ENCODE data around the gene MRPS22.

Gene MRPS22

GRCh38 chr3:139306078-139306477, 37.7 kb upstream of the MRPS22 start:
- H3K4me3 ChIP-seq, result no peak overlapping the region
- no peaks in the 10 kb centered on the region for H3K27me3 ChIP-seq (ENCODE audit: low read depth)
- in situ Hi-C loops (cut with MboI; ENCODE audit: low sequenced_read_pairs), result no loop called here
- H3K9me3 ChIP-seq, result no peaks in the 10 kb centered on the region
- no peak for DNase-seq (ENCODE audit: low spot score in 2 of 2)
- H3K4me1 ChIP-seq, result no peaks in the 10 kb centered on the region
- no peaks in the 10 kb centered on the region for H3K36me3 ChIP-seq (replicated peaks)

DNA sequence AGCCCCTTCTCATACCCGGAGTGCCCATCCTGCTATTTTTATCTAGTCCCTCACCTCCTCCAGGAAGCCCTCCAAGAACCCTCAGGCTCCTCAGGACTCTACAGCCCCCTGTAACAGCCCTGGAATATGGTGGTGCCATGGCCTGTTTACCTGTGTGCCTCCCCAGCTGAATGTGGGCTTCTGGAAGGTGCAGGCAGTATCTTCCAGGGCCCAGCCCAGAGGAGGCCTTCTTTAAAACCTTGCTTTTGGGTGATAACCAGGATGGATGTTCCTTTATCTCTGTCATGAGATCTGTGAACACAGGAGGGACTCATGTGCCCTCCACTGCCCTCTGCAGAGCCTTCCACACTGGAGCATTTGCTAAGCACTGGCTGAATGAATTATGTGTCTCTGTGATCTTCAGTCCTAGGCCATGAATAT, 36.7 kb upstream of the MRPS22 start:
- no peaks in the 10 kb centered on the region for H3K36me3 ChIP-seq (replicated peaks)
- H3K4me1 ChIP-seq, result no peaks in the 10 kb centered on the region
- H3K4me3 ChIP-seq, result no peak overlapping the region
- no peaks in the 10 kb centered on the region for H3K9me3 ChIP-seq
- in situ Hi-C loops (cut with MboI; ENCODE audit: low sequenced_read_pairs), result no loop called here
- DNase-seq (ENCODE audit: low spot score in 2 of 2), result no peak
- H3K27me3 ChIP-seq (ENCODE audit: low read depth), result no peaks in the 10 kb centered on the region

- Histone ChIP-seq H3K27me3 (ENCODE audit: low read depth) (no peaks in the 10 kb centered on the region), H3K36me3 (replicated peaks) (no peaks in the 10 kb centered on the region), H3K4me1 (no peaks in the 10 kb centered on the region), H3K4me3 (no peak overlapping the region), H3K9me3 (no peaks in the 10 kb centered on the region)
- DNase-seq (ENCODE audit: low spot score in 2 of 2), result no peak
- in situ Hi-C loops (cut with MboI; ENCODE audit: low sequenced_read_pairs), result no loop called here
Observed at GRCh38 chr3:139307601-139308555, 35.9 kb upstream of the MRPS22 start.

GRCh38 chr3:139308560-139308959, 35.3 kb upstream of the MRPS22 start:
- no peaks in the 10 kb centered on the region for H3K4me1 ChIP-seq
- H3K9me3 ChIP-seq, result no peaks in the 10 kb centered on the region
- no peaks in the 10 kb centered on the region for H3K36me3 ChIP-seq (replicated peaks)
- H3K27me3 ChIP-seq (ENCODE audit: low read depth), result no peaks in the 10 kb centered on the region
- no peak overlapping the region for H3K4me3 ChIP-seq
- no peak for DNase-seq (ENCODE audit: low spot score in 2 of 2)
- in situ Hi-C loops (cut with MboI; ENCODE audit: low sequenced_read_pairs), result no loop called here

GRCh38 chr3:139309061-139309591, 34.7 kb upstream of the MRPS22 start:
- in situ Hi-C loops (cut with MboI; ENCODE audit: low sequenced_read_pairs), result no loop called here
- Histone ChIP-seq H3K36me3 (replicated peaks) (no peaks in the 10 kb centered on the region), H3K27me3 (ENCODE audit: low read depth) (no peaks in the 10 kb centered on the region), H3K4me3 (no peak overlapping the region), H3K9me3 (no peaks in the 10 kb centered on the region), H3K4me1 (no peaks in the 10 kb centered on the region)
- DNase-seq (ENCODE audit: low spot score in 2 of 2), result no peak

- Histone ChIP-seq H3K4me1 (no peaks in the 10 kb centered on the region), H3K27me3 (ENCODE audit: low read depth) (no peaks in the 10 kb centered on the region), H3K9me3 (no peaks in the 10 kb centered on the region), H3K4me3 (no peak overlapping the region), H3K36me3 (replicated peaks) (no peaks in the 10 kb centered on the region)
- in situ Hi-C loops (cut with MboI; ENCODE audit: low sequenced_read_pairs), result no loop called here
- no peak for DNase-seq (ENCODE audit: low spot score in 2 of 2)
Observed at GRCh38 chr3:139309880-139310279, 33.9 kb upstream of the MRPS22 start.

DNA sequence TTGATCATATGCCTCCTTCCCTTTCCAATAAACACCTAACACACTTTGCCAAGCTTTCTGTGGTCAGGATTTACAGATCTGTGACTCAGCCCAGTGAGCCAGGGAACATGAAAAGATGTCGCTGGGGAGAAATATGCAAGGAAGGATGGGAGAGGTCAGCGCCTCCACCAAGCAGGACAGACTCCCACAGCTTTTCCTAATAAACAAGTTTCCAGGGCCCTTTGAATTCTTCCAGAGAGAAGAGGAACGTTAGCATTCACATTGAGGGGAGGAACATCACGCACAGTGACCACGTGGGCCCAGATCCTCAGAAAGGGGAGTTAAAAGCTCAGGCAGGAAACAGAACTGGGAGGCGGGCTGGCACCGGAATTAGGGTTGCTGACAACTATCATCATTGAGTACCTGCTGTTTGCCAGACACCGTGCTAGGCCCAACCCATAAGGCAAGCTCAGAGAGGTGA, 33.3 kb upstream of the MRPS22 start:
- H3K4me1 ChIP-seq, result no peaks in the 10 kb centered on the region
- in situ Hi-C loops (cut with MboI; ENCODE audit: low sequenced_read_pairs), result no loop called here

DNA sequence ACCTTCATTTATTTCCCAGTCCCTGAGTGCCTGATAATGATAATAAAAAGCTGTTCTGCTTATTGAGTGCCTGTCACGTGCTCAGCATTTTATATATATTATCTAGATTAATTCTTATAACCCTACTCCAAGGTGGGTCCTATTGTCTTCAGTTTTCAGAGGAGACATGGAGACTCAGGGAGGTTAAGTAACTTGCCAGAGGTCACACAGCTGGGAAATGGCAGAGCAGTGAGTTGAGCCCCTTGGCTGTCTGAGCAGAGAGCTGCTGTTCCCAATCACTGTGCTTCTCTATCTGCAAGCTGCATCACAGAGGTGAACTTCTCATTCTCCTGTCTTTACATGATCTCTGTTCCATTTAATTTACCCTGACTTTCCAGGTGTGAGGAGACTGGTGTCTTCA, 32.3 kb upstream of the MRPS22 start:
- in situ Hi-C loops (cut with MboI; ENCODE audit: low sequenced_read_pairs), result no loop called here
- H3K4me3 ChIP-seq, result no peak overlapping the region
- H3K27me3 ChIP-seq (ENCODE audit: low read depth), result no peaks in the 10 kb centered on the region
- H3K36me3 ChIP-seq (replicated peaks), result no peaks in the 10 kb centered on the region
- H3K9me3 ChIP-seq, result no peaks in the 10 kb centered on the region
- DNase-seq (ENCODE audit: low spot score in 2 of 2), result no peak
- no peaks in the 10 kb centered on the region for H3K4me1 ChIP-seq

More for the DNA sequence above, 33.3 kb upstream of the MRPS22 start:
- Histone ChIP-seq H3K36me3 (replicated peaks) (no peaks in the 10 kb centered on the region), H3K4me3 (no peak overlapping the region), H3K9me3 (no peaks in the 10 kb centered on the region), H3K27me3 (ENCODE audit: low read depth) (no peaks in the 10 kb centered on the region)
- DNase-seq (ENCODE audit: low spot score in 2 of 2), result no peak

- Histone ChIP-seq H3K4me1 (no peaks in the 10 kb centered on the region), H3K36me3 (replicated peaks) (no peaks in the 10 kb centered on the region), H3K9me3 (no peaks in the 10 kb centered on the region), H3K27me3 (ENCODE audit: low read depth) (no peaks in the 10 kb centered on the region), H3K4me3 (no peak overlapping the region)
- DNase-seq (ENCODE audit: low spot score in 2 of 2), result no peak
- in situ Hi-C loops (cut with MboI; ENCODE audit: low sequenced_read_pairs), result no loop called here
Observed at GRCh38 chr3:139312416-139312815, 31.4 kb upstream of the MRPS22 start.

DNA sequence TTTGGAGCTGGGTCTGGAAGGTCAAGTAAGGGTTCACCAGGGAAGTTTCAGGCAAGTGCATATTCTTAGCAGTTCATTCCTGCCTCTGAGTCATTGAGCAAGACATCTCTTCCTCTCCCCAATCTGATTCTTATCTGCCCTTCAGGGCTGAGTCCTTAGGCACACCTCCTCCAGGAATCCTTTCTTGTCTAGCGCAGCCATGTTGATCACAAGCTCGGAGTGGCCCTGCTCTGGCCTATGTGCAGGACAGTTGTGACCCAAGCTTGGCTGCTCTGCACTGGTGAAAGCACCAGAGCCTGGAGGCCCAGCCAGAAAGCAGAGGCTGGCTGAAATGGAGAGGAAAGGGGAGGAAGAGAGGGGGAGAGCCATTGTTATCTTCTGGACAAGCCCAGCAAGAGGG, 30.9 kb upstream of the MRPS22 start:
- Histone ChIP-seq H3K36me3 (replicated peaks) (no peaks in the 10 kb centered on the region), H3K4me3 (no peak overlapping the region), H3K27me3 (ENCODE audit: low read depth) (no peaks in the 10 kb centered on the region), H3K4me1 (no peaks in the 10 kb centered on the region), H3K9me3 (no peaks in the 10 kb centered on the region)
- no peak for DNase-seq (ENCODE audit: low spot score in 2 of 2)
- in situ Hi-C loops (cut with MboI; ENCODE audit: low sequenced_read_pairs), result no loop called here

DNA sequence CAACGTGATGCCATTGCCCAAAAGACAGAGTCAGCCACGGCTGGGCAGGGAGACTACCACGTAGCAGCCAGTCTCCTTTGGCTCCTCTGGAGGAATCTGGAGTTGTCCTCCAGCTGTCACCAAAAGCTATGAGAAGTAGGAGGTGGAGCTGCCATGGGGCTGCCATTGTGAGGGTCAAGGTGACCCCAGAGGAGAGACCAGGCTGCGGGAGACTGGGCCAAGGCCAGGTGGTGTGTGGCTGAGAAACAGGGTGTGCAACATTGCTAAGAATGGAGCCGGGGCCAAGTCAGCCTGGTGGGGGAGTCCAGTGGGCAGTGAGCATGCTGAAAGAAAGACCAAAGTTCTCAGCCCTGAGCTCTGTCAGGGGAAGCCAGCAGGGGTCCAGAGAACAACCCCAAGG, 29.9 kb upstream of the MRPS22 start:
- Histone ChIP-seq H3K27me3 (ENCODE audit: low read depth) (no peaks in the 10 kb centered on the region), H3K4me3 (no peak overlapping the region), H3K36me3 (replicated peaks) (no peaks in the 10 kb centered on the region), H3K4me1 (no peaks in the 10 kb centered on the region), H3K9me3 (no peaks in the 10 kb centered on the region)
- DNase-seq (ENCODE audit: low spot score in 2 of 2), result no peak
- in situ Hi-C loops (cut with MboI; ENCODE audit: low sequenced_read_pairs), result no loop called here

DNA sequence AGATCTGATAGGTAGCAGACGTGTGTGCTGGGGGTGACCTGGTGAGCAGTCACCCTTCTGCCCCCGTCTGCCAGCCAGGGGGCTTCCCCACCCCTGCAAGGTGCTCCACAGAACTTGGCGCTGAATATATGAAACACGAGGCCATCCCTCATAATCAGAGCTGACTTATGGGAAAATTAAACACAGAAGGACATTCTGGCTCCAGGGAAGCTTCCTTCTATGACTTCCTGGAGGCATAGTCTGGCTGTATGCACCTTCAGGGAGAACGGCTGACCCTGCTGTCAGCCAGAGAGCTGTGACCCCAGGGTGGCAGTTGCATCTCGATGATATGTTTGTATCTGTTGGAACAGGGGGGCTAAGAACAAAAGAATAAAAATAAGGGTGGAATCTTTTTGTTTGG, 26.6 kb upstream of the MRPS22 start:
- Histone ChIP-seq H3K4me3 (no peak overlapping the region), H3K9me3 (no peaks in the 10 kb centered on the region), H3K36me3 (replicated peaks) (no peaks in the 10 kb centered on the region), H3K27me3 (ENCODE audit: low read depth) (peaks cover 3% of the 10 kb centered on the region; the same call in 1 of the 2 replicates), H3K4me1 (no peaks in the 10 kb centered on the region)
- in situ Hi-C loops (cut with MboI; ENCODE audit: low sequenced_read_pairs), result no loop called here
- no peak for DNase-seq (ENCODE audit: low spot score in 2 of 2)

DNA sequence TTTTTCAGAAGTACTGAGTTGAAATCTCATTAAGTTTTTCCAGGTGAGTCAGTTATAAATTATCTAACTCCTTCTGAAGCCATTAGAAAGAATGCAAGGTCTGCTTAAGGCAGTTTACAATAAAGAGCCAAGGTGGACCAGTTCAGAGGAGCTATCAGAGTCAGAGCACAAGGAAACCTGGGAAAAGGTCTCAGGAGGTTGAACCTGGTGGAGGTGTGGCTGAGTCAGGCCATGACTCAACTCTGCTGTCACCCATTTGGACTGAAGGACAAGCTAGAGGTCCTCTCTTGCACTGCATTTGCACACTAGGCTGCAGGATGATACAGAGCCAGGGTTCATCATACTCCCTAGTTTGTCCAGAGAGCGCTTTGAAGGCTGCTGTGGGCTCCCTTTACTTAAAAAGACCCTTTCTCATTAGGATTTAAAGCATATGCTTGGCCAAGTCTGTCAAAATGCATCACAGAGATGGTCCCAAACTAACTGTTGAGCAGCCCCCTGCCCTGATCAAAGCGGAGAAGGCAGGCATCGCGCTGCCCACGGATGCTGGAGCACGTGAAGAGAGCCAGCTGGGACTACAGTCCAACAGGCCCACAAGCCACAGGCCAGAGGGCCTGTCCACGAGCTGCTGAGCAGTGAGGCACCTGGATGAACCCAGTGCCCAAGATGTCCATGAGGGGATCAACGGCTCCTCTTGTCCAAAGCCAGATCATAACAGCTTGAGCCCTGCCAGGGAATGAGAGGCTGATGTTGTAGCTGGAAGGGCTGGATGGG, 26.0 kb upstream of the MRPS22 start:
- no peaks in the 10 kb centered on the region for H3K36me3 ChIP-seq (replicated peaks)
- H3K9me3 ChIP-seq, result no peaks in the 10 kb centered on the region
- no peak for DNase-seq (ENCODE audit: low spot score in 2 of 2)
- H3K27me3 ChIP-seq (ENCODE audit: low read depth), result peaks cover 3% of the 10 kb centered on the region; the same call in 1 of the 2 replicates
- in situ Hi-C loops (cut with MboI; ENCODE audit: low sequenced_read_pairs), result no loop called here
- H3K4me1 ChIP-seq, result no peaks in the 10 kb centered on the region
- no peak overlapping the region for H3K4me3 ChIP-seq

- Histone ChIP-seq H3K9me3 (no peaks in the 10 kb centered on the region), H3K27me3 (ENCODE audit: low read depth) (peaks cover 3% of the 10 kb centered on the region; the same call in 1 of the 2 replicates), H3K4me1 (no peaks in the 10 kb centered on the region), H3K36me3 (replicated peaks) (no peaks in the 10 kb centered on the region), H3K4me3 (no peak overlapping the region)
- in situ Hi-C loops (cut with MboI; ENCODE audit: low sequenced_read_pairs), result no loop called here
- no peak for DNase-seq (ENCODE audit: low spot score in 2 of 2)
Observed at GRCh38 chr3:139318431-139318816, 25.4 kb upstream of the MRPS22 start.
